Endodermal cell (in vitro differentiated cells): ENCODE data around the gene MRPL47. TPM values are rescaled to one million over a fixed set of nuclear protein-coding genes. Genes with fewer than 3 reads are reported as not detected.

Source experiments
- DNase-seq: peaks from one replicate; pipeline ENCODE4 v3.0.0-alpha.2; 2017
- H3K27ac ChIP-seq: 2 replicates; pipeline ENCODE4 v1.5.1; 2013; ENCODE audit warnings: mild to moderate bottlenecking, low read depth, low read length, moderate library complexity
- H3K27me3 ChIP-seq: 2 replicates; pipeline ENCODE4 v1.6.1; 2013; ENCODE audit warnings: mild to moderate bottlenecking, low read length, moderate library complexity; ENCODE audit not compliant: insufficient read depth, control insufficient read depth, poor library complexity, severe bottlenecking
- H3K36me3 ChIP-seq: 2 replicates; pipeline ENCODE4 v1.7.0; 2013; ENCODE audit warnings: mild to moderate bottlenecking, low read length, moderate library complexity; ENCODE audit not compliant: control insufficient read depth, insufficient read depth
- H3K4me1 ChIP-seq: one replicate; pipeline ENCODE4 v1.7.0; 2013; ENCODE audit warnings: low read length; ENCODE audit not compliant: control insufficient read depth, insufficient read depth
- H3K4me3 ChIP-seq: 2 replicates; pipeline ENCODE4 v1.5.1; 2013; ENCODE audit warnings: mild to moderate bottlenecking, low read length, moderate library complexity
- H3K9ac ChIP-seq: 2 replicates; pipeline ENCODE4 v1.6.1; 2013; ENCODE audit warnings: mild to moderate bottlenecking, low read length, moderate library complexity; ENCODE audit not compliant: poor library complexity, severe bottlenecking; ENCODE audit errors: extremely low read depth
- H3K9me3 ChIP-seq: 2 replicates; pipeline ENCODE4 v1.6.1; 2013; ENCODE audit warnings: mild to moderate bottlenecking, low read length, moderate library complexity; ENCODE audit not compliant: control insufficient read depth
- H3K27ac Mint-ChIP-seq: 2 replicates; pipeline ENCODE4 v1.8.0; 2020; ENCODE audit warnings: mixed read lengths
- H3K27me3 Mint-ChIP-seq: 2 replicates; pipeline ENCODE4 v1.8.0; 2021; ENCODE audit warnings: mild to moderate bottlenecking, mixed read lengths; ENCODE audit not compliant: insufficient read depth
- H3K36me3 Mint-ChIP-seq: 2 replicates; pipeline ENCODE4 v1.8.0; 2020; ENCODE audit warnings: low read depth, mixed read lengths
- H3K4me1 Mint-ChIP-seq: 2 replicates; pipeline ENCODE4 v1.8.0; 2020; ENCODE audit warnings: mixed read lengths
- H3K4me3 Mint-ChIP-seq: 2 replicates; pipeline ENCODE4 v1.8.0; 2020; ENCODE audit warnings: mild to moderate bottlenecking, moderate library complexity, mixed read lengths
- H3K9me3 Mint-ChIP-seq: 2 replicates; pipeline ENCODE4 v1.8.0; 2020; ENCODE audit warnings: mild to moderate bottlenecking, mixed read lengths
- CTCF ChIP-seq: fragments of 200-600 bp; sonication (generic); conservative IDR thresholded peaks from 2 replicates; pipeline ENCODE4 v1.5.0; 2021; ENCODE audit warnings: antibody characterized with exemption, mild to moderate bottlenecking
- WGBS, 2 experiments: methylation state at CpG; one replicate each; pipeline versions ENCODE4 v1.1.5 to v1.1.7; 2013; ENCODE audit warnings: missing lambda C conversion rate in 2 of 2, mixed read lengths in 1 of 2; ENCODE audit not compliant: insufficient coverage in 1 of 2, insufficient read length in 1 of 2; 5-methylcytosine and 5-hydroxymethylcytosine counted together
- total RNA-seq, 2 donors: library from RNA; stranded (reverse); fragmentation: NEBNext Ultra II Directional in 1 of 2; extraction: Animal tissue kit (Norgen Biotek cat#: 25700) in 1 of 2; gene quantifications; 2 replicates in 1 of 2; 3 replicates in 1 of 2; pipeline ENCODE4 v1.2.1, GENCODE V29; 2021

MRPL47 gene
- total RNA-seq, 2 donors from 2014 or later: 63.8 to 74.8 TPM

- Mint-ChIP-seq H3K4me3 (no peak overlapping the region), H3K27ac (no peak overlapping the region), H3K27me3 (peaks cover 15% of the 10 kb centered on the region), H3K9me3 (no peaks in the 10 kb centered on the region), H3K4me1 (no peaks in the 10 kb centered on the region), H3K36me3 (no peaks in the 10 kb centered on the region)
- H3K27me3 ChIP-seq: no peaks in the 10 kb centered on the region
- no peaks in the 10 kb centered on the region for H3K9me3 ChIP-seq
- WGBS, 2 experiments: 80 to 90% methylated on average over 1 to 2 of the region's 2 CpGs
- H3K27ac ChIP-seq: no peak overlapping the region
- no peak for DNase-seq
- no peak overlapping the region for H3K9ac ChIP-seq
- TF ChIP-seq CTCF: no peak
- no peaks in the 10 kb centered on the region for H3K4me1 ChIP-seq
- no peaks in the 10 kb centered on the region for H3K36me3 ChIP-seq
- no peak overlapping the region for H3K4me3 ChIP-seq
These were observed 63.3 kb downstream of the MRPL47 start for GRCh38 chr3:179541094-179541493.

Other genes starting within 250 kb of the MRPL47 start
- gene GNB4, start 153.2 kb downstream of the MRPL47 start, total RNA-seq: 10 to 100 TPM; 11.9 to 13.8 TPM
- gene ACTL6A, start 41.7 kb downstream of the MRPL47 start, total RNA-seq: 10 to 100 TPM; 59.9 to 67.4 TPM
- 100 to 1,000 TPM; 103 to 116 TPM for gene NDUFB5, start 156 bp upstream of the MRPL47 start, total RNA-seq
- gene USP13, start 48.4 kb upstream of the MRPL47 start, total RNA-seq: 10 to 100 TPM; 24.7 to 25.5 TPM